GM21723 (cell line): ENCODE measurements around the gene PPARG.

ENCODE experiments used
- ATAC-seq: cut with Tn5 transposase; IDR thresholded peaks from one replicate; pipeline ENCODE4 v1.9.1; 2021; ENCODE audit warnings: mild to moderate bottlenecking, moderate library complexity; ENCODE audit not compliant: unreplicated experiment

Gene PPARG

DNA sequence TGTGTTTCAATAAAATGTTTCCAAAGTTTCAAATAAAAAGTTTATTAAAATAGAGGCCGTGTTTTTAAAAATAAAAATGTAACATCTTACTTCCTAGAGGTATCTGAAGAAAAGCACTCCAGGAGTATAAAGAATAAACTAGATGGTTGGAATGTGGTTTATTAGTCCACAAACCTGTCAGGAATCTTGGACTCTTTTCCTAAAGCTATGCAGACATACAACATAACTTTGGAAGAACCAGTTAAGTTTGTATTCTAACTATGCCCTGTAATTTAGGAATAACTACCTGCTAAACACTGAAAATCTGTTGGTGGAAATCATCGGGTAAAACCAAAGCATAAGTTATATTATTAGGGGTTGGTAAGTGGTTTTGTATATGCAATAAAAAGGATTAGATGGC lies 51.6 kb downstream of the PPARG start:
- ATAC-seq: no peak

- ATAC-seq: no peak
These were observed 53.3 kb downstream of the PPARG start for GRCh38 chr3:12342151-12342550.

DNA sequence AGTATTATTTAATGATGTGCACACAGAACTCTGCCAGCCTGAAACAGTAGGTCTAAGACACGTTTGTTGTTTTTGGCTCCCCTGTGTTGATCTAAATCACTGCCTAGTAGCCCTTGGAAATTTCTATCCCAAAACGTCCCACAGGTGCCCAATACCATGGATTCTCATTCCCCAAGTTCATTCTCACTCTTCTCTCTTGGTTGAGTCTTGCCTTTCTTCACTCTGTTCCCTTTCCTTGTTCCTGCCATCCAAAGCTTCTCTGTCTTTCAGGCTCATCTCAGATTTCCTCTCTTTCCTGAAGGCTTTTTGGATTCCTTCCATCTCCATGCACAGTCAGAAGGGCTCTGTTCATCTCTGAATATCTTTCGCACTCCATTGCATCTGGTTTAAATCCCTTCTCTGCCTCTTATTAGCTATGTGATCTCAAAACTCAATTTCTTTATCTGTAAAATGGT lies 54.2 kb downstream of the PPARG start:
- ATAC-seq: no peak

DNA sequence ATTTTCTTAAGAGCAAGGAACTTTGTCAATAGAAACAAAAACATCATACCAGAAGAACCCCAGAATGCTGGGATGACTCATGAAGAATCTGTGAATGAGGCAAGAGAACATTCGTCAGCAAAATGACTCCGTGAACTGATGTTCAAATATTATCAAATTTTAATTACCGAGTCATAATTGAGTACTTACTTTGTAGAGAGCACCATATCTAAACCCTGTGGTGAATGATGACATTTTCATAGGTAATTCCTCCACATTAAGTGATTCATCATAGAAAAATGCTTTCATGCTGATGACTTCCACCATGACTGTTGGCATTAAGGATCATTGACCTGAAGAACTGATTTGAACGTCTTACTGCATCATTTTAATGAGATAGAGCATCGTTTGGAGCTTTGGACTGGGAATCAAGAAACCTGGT lies 56.3 kb downstream of the PPARG start:
- ATAC-seq: no peak

- no peak for ATAC-seq
These were observed 57.0 kb downstream of the PPARG start for GRCh38 chr3:12345584-12346494.

DNA sequence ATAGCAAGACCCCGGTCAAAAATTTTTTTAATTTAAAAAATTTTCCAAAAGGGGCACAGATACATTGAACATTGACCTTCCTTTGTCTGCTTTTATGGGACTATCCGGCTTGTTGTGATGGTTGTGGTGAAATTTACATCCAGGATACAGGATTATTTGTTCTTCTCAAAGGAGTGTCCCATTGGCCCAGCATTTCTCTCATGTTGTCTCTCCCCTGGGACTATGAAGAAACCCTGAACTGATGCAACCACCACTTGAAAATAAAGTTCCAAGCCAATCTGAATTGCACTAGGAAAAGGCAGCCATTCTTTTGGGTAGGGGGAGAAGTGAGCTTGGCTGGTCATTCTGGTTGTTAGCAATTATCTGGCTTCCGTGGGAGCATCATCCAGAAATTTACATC lies 58.4 kb downstream of the PPARG start:
- no peak for ATAC-seq

DNA sequence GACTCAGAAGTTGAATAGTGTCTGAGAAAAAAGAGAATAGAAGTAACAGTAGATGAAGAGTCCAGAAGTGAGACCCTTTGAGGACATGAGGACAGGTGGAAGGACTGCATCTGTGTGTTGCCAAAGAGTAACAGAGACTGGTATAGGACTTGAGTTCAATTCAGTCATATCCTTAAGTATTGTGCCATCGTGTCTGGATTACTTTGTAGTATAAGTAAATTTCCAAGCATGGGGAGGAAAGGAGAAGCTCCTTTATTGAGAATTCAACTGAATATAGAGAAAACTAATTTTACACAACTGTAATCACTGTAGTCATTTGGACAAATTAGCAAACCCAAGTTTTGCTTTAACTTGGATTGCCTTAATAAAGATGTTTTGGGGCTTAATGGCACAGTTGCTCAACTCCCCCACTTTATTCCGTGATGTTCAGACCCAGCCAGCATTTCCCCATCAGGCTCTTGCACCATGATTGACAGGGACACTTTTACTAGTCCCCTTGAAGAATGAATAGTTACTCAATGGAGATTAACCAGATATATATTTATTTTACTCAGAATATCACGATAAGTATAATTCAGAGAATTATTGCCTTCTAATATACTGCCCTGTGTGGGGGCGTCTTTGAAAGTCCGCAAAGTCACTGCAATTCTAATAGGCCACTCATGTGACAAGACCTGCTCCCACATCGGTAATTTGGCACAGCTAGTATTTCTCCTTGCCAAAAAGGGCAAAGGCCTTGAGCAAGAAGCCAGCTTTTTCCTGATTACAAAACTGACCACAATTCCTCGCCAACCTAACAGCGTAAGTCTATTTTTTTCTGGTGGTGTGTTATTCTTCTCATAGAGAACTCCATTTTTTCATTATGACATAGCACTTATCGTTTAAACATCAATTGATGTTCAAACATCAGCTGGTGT lies 61.3 kb downstream of the PPARG start:
- ATAC-seq: no peak

DNA sequence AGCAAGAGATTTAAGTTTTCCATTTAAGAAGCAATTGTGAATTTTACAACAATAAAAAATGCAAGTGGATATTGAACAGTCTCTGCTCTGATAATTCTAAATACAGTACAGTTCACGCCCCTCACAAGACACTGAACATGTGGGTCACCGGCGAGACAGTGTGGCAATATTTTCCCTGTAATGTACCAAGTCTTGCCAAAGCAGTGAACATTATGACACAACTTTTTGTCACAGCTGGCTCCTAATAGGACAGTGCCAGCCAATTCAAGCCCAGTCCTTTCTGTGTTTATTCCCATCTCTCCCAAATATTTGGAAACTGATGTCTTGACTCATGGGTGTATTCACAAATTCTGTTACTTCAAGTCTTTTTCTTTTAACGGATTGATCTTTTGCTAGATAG lies 62.3 kb downstream of the PPARG start:
- ATAC-seq: no peak

GRCh38 chr3:12352253-12352652 lies 63.4 kb downstream of the PPARG start:
- ATAC-seq: no peak

DNA sequence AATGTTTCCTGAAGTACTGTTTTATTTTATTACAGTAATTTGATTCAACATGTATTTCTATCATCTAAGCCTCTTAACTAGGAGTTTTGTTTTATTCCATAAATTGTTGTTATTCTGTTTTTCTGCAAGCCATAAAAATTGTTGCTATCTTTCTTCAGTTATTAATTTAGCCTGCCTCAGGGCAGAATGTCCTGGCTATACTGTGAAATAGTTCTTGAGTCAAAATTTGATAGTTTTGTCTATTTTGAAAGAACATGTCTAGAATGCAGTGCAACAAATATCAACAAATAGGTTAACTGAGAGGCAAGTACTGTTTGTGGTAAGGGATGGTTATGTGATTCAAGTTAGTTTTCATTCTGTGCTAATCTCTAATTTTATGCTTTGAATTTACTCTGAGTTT lies 63.9 kb downstream of the PPARG start:
- no peak for ATAC-seq

DNA sequence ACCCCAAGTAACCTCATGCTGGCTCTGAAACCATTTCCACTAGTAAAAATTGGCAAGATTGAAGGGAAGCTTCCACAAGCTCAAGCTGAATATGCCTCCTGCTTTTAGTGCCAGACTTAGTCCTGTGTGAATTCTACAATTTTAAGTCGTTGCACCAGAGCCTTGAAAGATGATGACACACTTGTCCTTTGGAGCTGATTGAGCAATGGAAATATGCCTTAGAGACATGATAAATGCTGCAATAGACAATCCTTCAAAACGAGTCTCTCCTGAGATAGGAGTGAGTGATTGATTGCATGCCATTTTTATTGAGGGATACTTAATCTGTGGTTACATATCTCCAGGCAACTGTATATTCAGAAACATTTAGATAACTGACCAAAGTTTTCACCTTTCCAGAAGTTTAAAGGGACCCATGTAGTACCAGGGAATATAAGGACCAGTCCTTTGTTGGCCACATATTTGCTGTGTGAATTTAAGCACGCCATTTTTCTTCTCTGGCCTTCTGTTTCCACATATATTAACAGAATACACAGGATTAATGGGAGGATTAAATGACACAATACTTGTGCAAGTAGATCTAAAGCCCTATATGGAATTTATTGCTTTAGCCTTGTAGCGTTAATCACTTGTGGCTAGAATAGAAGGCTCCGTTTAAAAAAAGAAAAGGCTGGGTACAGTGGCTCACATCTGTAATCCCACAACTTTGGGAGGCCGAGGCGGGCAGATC lies 65.1 kb downstream of the PPARG start:
- no peak for ATAC-seq

DNA sequence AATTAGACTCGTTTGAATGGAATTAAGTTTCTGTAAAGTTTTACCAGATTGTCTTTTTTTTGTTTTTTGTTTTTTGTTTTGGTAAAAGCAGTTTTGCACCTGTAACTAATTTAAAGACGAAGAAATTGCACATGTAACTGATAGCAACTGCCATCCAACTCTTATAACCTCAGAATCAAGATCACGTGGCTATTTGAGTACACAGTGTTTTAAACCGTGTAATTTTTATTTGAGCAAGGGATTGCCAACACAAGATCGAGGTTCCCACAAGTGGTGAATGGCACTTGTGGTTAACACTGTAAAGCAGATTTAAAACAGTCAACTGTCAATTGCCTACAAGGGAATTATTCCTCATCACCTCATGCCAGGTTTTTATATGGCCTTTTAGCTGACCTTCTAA lies 67.3 kb downstream of the PPARG start:
- no peak for ATAC-seq

GRCh38 chr3:12356996-12357395 lies 68.1 kb downstream of the PPARG start:
- ATAC-seq: no peak

- no peak for ATAC-seq
These were observed 68.6 kb downstream of the PPARG start for GRCh38 chr3:12357456-12357855.

DNA sequence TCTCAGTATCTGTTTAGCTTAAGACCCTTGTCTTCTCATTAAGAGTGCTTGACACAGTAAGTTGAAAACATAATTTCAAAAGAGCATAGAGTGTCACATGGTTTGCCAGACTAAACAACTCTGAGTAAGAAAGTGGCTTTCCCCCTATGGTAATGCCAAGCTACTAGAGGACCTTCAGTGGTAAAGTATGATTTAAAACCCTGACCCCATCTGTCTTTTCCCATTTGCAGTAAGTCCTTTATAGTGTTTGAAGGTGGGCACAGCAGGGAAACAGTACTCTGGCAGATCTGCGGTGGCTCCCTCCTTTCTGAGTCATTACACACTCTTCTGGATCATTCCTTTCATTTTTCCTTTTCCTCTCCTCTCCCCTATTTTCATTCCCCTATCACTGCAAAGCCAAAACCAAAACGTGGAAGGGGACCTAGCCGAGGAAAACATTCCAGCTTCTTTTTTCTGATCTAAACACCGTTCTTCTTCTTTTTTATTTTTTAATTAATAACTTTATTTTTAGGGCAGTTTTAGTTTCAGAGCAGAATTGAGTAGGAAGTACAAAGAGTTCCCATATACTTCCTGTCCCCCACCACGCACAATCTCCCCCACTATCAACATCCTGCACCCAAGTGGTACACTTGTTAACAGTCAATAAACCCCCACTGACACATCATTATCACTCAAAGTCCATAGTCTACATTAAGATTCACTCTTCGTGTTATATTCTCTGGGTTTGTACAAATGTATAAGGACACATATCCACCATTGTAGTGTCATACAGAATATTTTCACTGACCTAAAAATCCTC lies 74.7 kb downstream of the PPARG start:
- ATAC-seq: no peak

DNA sequence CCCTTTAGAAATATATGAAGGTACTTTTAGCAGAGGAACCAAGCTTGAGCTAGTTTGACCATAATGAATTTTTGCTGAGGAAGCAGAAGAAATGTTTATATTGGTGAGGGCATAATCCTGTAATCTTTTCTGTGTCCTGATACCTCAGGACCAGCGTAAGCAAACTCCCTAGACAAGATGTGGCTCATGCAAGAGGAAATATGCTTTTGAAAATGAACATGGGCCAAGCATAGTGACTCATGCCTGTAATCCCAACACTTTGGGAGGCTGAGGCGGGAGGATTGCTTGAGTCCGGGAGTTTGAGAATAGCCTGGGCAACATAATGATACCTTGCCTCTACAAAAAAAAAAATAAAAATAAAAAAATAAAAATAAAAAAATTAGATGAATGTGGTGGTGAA lies 78.5 kb downstream of the PPARG start:
- no peak for ATAC-seq

GRCh38 chr3:12369029-12369428 lies 80.2 kb downstream of the PPARG start:
- no peak for ATAC-seq

DNA sequence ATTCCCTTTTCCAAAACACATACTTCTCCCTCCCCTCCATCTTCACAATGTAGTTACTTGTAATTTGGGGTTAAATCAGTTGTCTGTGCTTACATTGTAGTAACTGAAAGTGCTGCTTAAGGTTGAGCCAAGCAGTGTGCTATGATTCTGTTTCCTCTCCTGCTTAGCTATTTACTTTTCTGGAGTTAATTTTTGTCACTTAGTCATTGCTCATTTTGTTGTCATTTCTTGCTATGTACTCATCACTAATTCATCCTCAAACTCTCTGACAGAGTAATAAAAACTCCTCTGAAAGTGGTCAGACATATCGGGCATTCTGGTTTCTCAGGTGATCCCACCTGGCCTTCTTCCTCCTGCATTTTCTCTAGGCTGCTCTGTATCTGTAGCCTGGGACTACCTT lies 80.7 kb downstream of the PPARG start:
- ATAC-seq: no peak

- no peak for ATAC-seq
These were observed 81.9 kb downstream of the PPARG start for GRCh38 chr3:12370758-12371157.

DNA sequence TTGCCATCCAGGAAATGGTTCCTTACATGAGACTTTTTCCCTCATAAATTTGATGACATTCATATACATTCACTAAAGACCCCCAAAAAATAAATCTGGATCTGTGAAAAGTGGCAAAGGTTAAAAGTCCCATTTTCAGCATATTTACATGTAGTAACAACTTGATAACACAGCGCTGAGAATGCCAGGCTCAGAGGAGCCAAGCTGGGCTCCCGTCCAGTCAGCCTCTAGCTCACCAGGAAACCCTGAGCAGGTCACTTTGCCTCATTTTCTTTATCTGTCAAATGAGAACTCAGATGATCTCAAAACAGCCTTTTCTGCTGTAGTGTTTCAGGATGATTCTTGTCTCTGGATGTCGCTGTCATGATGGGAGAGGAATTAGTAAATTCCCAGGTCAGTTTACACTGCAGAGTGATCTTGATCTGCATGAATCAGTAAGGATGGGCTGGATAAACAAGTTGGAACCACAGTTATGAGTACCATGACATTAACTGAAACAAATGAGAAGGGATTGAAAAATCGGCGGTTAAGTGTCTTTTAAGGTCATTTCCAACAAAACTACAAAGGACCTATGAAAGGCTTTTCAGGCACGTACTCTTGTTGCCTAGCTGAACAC lies 82.8 kb downstream of the PPARG start:
- no peak for ATAC-seq
